Heart left ventricle (tissue), 13 donors: ENCODE data around the gene CTSO.

ENCODE experiments used
- POLR2A ChIP-seq, 2 donors: fragments of 450-650 bp; IDR thresholded peaks; one replicate each; pipeline ENCODE4 v1.6.1; 2017; ENCODE audit warnings: antibody characterized with exemption in 2 of 2, mild to moderate bottlenecking in 2 of 2, moderate library complexity in 2 of 2
- TF ChIP-seq, protein P1 (sequence below), 12 donors: fragments of 200-600 bp; sonication (generic) in 4 of 12; IDR thresholded peaks; one replicate each; pipeline versions ENCODE4 v1.5.0 to v1.8.0; 2018 to 2022; ENCODE audit warnings: antibody characterized with exemption in 12 of 12, mild to moderate bottlenecking in 5 of 12
- donor health status: ischemic (EF 13 %, LVEDD 7.1; RV severe dilation, severe dysfunction).
- donor health status: DM: no; HTN: yes; CAD: no.
- donor health status: DM: no; HTN: no; CAD: no.
- donor health status: ischemic (EF 25% LVEDD 6.9; RV normal size, moderate dysfunction).
- donor health status: ischemic (EF 25% LVEDD 5.7; RV mildly dilated, moderate dysfunction).
- donor health status: ischemic (EF 35%, LVEDD 5.7; RV mildly dilated, moderate dysfunction).
- donor health status: nonischemic (EF 11% LVEDD 7.7; RV severe dilation, severe dysfunction).
- donor health status: DM: yes; HTN: yes; CAD: no.
- donor health status: PGD.
- donor health status: ischemic (EF 29% LVEDD 5.4; RV normal size, mild dysfunction).
- donor health status: nonischemic (EF 23%, LVEDD 6.1; RV moderate dilation, normal function).

DNA sequence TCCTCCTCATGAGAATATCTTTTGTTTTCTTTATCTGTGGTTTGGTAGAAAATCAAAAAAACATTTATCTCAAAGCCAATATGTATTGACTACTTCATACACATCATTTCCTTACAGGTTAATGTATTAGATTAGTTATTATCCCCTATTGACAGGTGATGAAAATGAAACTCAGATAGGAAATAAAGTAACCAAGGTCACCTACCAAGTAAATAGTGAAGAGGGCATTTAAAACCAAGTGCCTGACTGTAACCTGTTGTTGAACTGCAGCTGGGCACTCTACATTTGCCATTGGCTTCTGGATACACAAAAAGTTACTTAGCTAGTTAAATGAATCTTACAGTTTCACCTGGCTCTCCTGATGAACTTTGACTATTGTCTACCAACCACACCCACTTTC lies 41.4 kb upstream of the CTSO start:
- TF ChIP-seq, protein P1, sequence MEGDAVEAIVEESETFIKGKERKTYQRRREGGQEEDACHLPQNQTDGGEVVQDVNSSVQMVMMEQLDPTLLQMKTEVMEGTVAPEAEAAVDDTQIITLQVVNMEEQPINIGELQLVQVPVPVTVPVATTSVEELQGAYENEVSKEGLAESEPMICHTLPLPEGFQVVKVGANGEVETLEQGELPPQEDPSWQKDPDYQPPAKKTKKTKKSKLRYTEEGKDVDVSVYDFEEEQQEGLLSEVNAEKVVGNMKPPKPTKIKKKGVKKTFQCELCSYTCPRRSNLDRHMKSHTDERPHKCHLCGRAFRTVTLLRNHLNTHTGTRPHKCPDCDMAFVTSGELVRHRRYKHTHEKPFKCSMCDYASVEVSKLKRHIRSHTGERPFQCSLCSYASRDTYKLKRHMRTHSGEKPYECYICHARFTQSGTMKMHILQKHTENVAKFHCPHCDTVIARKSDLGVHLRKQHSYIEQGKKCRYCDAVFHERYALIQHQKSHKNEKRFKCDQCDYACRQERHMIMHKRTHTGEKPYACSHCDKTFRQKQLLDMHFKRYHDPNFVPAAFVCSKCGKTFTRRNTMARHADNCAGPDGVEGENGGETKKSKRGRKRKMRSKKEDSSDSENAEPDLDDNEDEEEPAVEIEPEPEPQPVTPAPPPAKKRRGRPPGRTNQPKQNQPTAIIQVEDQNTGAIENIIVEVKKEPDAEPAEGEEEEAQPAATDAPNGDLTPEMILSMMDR (IDR thresholded peaks at IDR 0.05): no peak
- no peak for TF ChIP-seq POLR2A (IDR thresholded peaks at IDR 0.05)
